LNCaP clone FGC (cell line): ENCODE measurements around the gene FAM13B.
"Not testable (repeated sequence)": the region's sequence is repeated elsewhere in the genome, so short reads cannot be mapped to it uniquely, and the experiment has no call there.

ENCODE experiments used
- DNase-seq: peaks from one replicate; pipeline ENCODE4 v3.0.0-alpha.2; 2011; ENCODE audit warnings: low read depth
- H3K4me3 ChIP-seq: 2 replicates; pipeline ENCODE4 v1.5.1; 2011; ENCODE audit warnings: mild to moderate bottlenecking, low read depth, low read length, control low read depth
- CTCF ChIP-seq: IDR thresholded peaks from 2 replicates; pipeline ENCODE4 v1.5.1; 2012; ENCODE audit warnings: mild to moderate bottlenecking; ENCODE audit not compliant: control insufficient read depth, insufficient read depth; ENCODE audit errors: extremely low read depth

FAM13B gene

GRCh38 chr5:137960819-137961218 lies 72.1 kb downstream of the FAM13B start:
- TF ChIP-seq CTCF = no peak
- H3K4me3 ChIP-seq = no peak overlapping the region
- DNase-seq = no peak

GRCh38 chr5:137960141-137960540 lies 72.7 kb downstream of the FAM13B start:
- TF ChIP-seq CTCF = no peak
- H3K4me3 ChIP-seq = no peak overlapping the region

GRCh38 chr5:137959488-137959887 lies 73.4 kb downstream of the FAM13B start:
- H3K4me3 ChIP-seq = no peak overlapping the region
- DNase-seq = no peak
- no peak for TF ChIP-seq CTCF

More at GRCh38 chr5:137960141-137960540, 72.7 kb downstream of the FAM13B start:
- DNase-seq = no peak

- no peak for DNase-seq
- TF ChIP-seq CTCF = no peak
- no peak overlapping the region for H3K4me3 ChIP-seq
Measured at GRCh38 chr5:137957948-137958347, 74.9 kb downstream of the FAM13B start.

GRCh38 chr5:137954131-137954879 lies 78.6 kb downstream of the FAM13B start:
- peak; percentile 54 for DNase-seq
- no peak overlapping the region for H3K4me3 ChIP-seq
- TF ChIP-seq CTCF = no peak

- H3K4me3 ChIP-seq = no peak overlapping the region
- TF ChIP-seq CTCF = no peak
- DNase-seq = no peak
Measured at GRCh38 chr5:137945825-137946224, 87.1 kb downstream of the FAM13B start.

- DNase-seq, H3K4me3 ChIP-seq: not testable (repeated sequence)
Measured at GRCh38 chr5:137944280-137944679, 88.6 kb downstream of the FAM13B start.
